ENCODE results near the gene TAX1BP1.

- TF ChIP-seq CTCF (IDR thresholded peaks at IDR 0.05; ENCODE audit: borderline replicate concordance, extremely low read depth, low read length, poor library complexity, severe bottlenecking): no peak
- no peak for TF ChIP-seq EZH2 (IDR thresholded peaks at IDR 0.05; ENCODE audit: borderline replicate concordance, low read depth, low read length, severe bottlenecking)
Observed at GRCh38 chr7:27871866-27872265, 131.9 kb downstream of the TAX1BP1 start.

Data from DND-41 (cell line).